ENCODE measurements around the gene CDH12.

The CDH12 gene

GRCh38 chr5:22460189-22460588 lies 393.0 kb downstream of the CDH12 start:
- no peak overlapping the region for H3K9ac ChIP-seq (ENCODE audit: low read length)
- H3K27ac ChIP-seq (ENCODE audit: low read depth, low read length): no peak overlapping the region
- H3K9me3 ChIP-seq (ENCODE audit: insufficient read depth, low read length): no peaks in the 10 kb centered on the region
- H3K9me2 ChIP-seq (replicated peaks; ENCODE audit: insufficient read depth, low read length): no peaks in the 10 kb centered on the region
- H3K36me3 ChIP-seq (ENCODE audit: low read length): no peaks in the 10 kb centered on the region
- TF ChIP-seq EZH2phosphoT487 (conservative IDR thresholded peaks at IDR 0.05; ENCODE audit: low read length) (no peak), CTCF (IDR thresholded peaks at IDR 0.05; ENCODE audit: insufficient read depth, low read length, poor library complexity, severe bottlenecking) (no peak)
- no peak overlapping the region for H3K4me3 ChIP-seq (ENCODE audit: insufficient read depth, low read length, poor library complexity, severe bottlenecking)
- H3K27me3 ChIP-seq (ENCODE audit: low read length): no peaks in the 10 kb centered on the region
- no peaks in the 10 kb centered on the region for H3F3A ChIP-seq (ENCODE audit: insufficient read depth)
- H2AFZ ChIP-seq (ENCODE audit: low read depth, low read length, severe bottlenecking): no peak overlapping the region
- no peaks in the 10 kb centered on the region for H4K20me1 ChIP-seq (ENCODE audit: low read depth, low read length)
- H3K79me2 ChIP-seq (ENCODE audit: insufficient read depth, low read length): no peaks in the 10 kb centered on the region
- no peak overlapping the region for H3K4me2 ChIP-seq (ENCODE audit: low read depth, low read length, poor library complexity, severe bottlenecking)

GRCh38 chr5:22432905-22433304 lies 420.2 kb downstream of the CDH12 start:
- Histone ChIP-seq H3K27ac (ENCODE audit: low read depth, low read length) (no peak overlapping the region), H3K9ac (ENCODE audit: low read length) (no peak overlapping the region)

GRCh38 chr5:22431840-22432239 lies 421.3 kb downstream of the CDH12 start:
- Histone ChIP-seq H4K20me1 (ENCODE audit: low read depth, low read length) (no peaks in the 10 kb centered on the region), H3K9me2 (replicated peaks; ENCODE audit: insufficient read depth, low read length) (no peaks in the 10 kb centered on the region), H3K79me2 (ENCODE audit: insufficient read depth, low read length) (no peaks in the 10 kb centered on the region), H3K27ac (ENCODE audit: low read depth, low read length) (no peak overlapping the region), H2AFZ (ENCODE audit: low read depth, low read length, severe bottlenecking) (no peak overlapping the region), H3K27me3 (ENCODE audit: low read length) (no peaks in the 10 kb centered on the region), H3K4me3 (ENCODE audit: insufficient read depth, low read length, poor library complexity, severe bottlenecking) (no peak overlapping the region), H3F3A (ENCODE audit: insufficient read depth) (no peaks in the 10 kb centered on the region), H3K36me3 (ENCODE audit: low read length) (no peaks in the 10 kb centered on the region), H3K4me2 (ENCODE audit: low read depth, low read length, poor library complexity, severe bottlenecking) (no peak overlapping the region), H3K9me3 (ENCODE audit: insufficient read depth, low read length) (no peaks in the 10 kb centered on the region), H3K9ac (ENCODE audit: low read length) (no peak overlapping the region)
- TF ChIP-seq CTCF (IDR thresholded peaks at IDR 0.05; ENCODE audit: insufficient read depth, low read length, poor library complexity, severe bottlenecking) (no peak), EZH2phosphoT487 (conservative IDR thresholded peaks at IDR 0.05; ENCODE audit: low read length) (no peak)

More at GRCh38 chr5:22432905-22433304, 420.2 kb downstream of the CDH12 start:
- Histone ChIP-seq H3K79me2 (ENCODE audit: insufficient read depth, low read length) (no peaks in the 10 kb centered on the region), H2AFZ (ENCODE audit: low read depth, low read length, severe bottlenecking) (peak overlapping the region; percentile 19), H3K9me2 (replicated peaks; ENCODE audit: insufficient read depth, low read length) (no peaks in the 10 kb centered on the region), H3K4me2 (ENCODE audit: low read depth, low read length, poor library complexity, severe bottlenecking) (no peak overlapping the region), H3K9me3 (ENCODE audit: insufficient read depth, low read length) (no peaks in the 10 kb centered on the region), H3K4me3 (ENCODE audit: insufficient read depth, low read length, poor library complexity, severe bottlenecking) (no peak overlapping the region), H4K20me1 (ENCODE audit: low read depth, low read length) (no peaks in the 10 kb centered on the region), H3K36me3 (ENCODE audit: low read length) (no peaks in the 10 kb centered on the region), H3K27me3 (ENCODE audit: low read length) (no peaks in the 10 kb centered on the region), H3F3A (ENCODE audit: insufficient read depth) (no peaks in the 10 kb centered on the region)
- TF ChIP-seq EZH2phosphoT487 (conservative IDR thresholded peaks at IDR 0.05; ENCODE audit: low read length): no peak
- no peak for TF ChIP-seq CTCF (IDR thresholded peaks at IDR 0.05; ENCODE audit: insufficient read depth, low read length, poor library complexity, severe bottlenecking)
